ENCODE data around the gene ANTXR1. TPM values are rescaled to one million over a fixed set of nuclear protein-coding genes. Genes with fewer than 3 reads are reported as not detected.
"Not testable (repeated sequence)": the region's sequence is repeated elsewhere in the genome, so short reads cannot be mapped to it uniquely, and the experiment has no call there.

Gene ANTXR1
- total RNA-seq, 1 experiment from 2014 or later, result 33.1 TPM

DNA sequence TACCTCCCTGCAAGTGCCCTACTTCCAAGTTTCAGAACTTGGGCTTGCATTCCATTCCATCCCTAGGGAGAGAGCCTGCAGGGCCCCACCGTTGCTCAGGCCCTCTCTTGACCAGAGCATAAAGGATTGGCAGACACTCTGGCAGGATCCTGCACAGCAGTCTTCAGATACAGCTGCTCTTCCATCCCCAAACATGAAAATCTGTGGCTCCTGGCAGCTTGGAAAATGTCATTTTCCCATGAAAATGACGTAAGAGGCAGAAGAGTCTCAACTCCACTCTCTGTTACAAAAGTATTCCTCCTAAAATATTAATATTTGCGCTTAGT lies 211.5 kb downstream of the ANTXR1 start:
- H3K36me3 Mint-ChIP-seq (ENCODE audit: insufficient read depth, unreplicated experiment), result no peaks in the 10 kb centered on the region
- no peaks in the 10 kb centered on the region for H3K4me1 Mint-ChIP-seq (ENCODE audit: insufficient read depth, unreplicated experiment)
- no peaks in the 10 kb centered on the region for H3K27me3 Mint-ChIP-seq (ENCODE audit: insufficient read depth, unreplicated experiment)
- POLR2A ChIA-PET, result no interaction called here
- BruUV-seq (replicated peaks), result no TSS peak
- DNase-seq (ENCODE audit: unreplicated experiment), result no peak
- no peak overlapping the region for H3K4me3 Mint-ChIP-seq (ENCODE audit: unreplicated experiment)
- intact Hi-C loops (cut with micrococcal nuclease), result no loop called here
- H3K9me3 Mint-ChIP-seq (ENCODE audit: unreplicated experiment), result no peaks in the 10 kb centered on the region
- TF ChIP-seq CTCF (IDR thresholded peaks at IDR 0.05; ENCODE audit: unreplicated experiment), result no peak
- no peak overlapping the region for H3K27ac Mint-ChIP-seq (ENCODE audit: low read depth, unreplicated experiment)
- CTCF ChIA-PET, result no interaction called here

DNA sequence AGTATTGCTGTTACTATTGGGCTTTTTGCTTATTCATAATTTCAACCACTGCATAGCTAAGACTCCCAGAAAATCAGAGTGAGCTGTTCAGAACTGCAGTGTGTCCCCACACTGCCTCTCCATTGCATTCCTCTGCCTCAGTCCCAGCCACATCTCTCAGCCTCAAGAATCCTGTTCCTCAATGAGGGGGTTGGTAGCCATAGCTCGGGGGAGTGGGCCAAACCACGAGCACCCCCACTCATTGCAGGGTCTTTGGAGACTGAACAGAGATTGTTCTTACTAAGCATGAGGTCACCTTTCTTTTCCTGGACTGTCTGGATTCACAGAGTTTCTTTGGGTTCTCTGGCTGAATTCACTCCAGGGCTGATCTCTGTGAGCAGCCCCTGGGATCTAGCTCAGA lies 213.0 kb downstream of the ANTXR1 start:
- Mint-ChIP-seq H3K9me3 (ENCODE audit: unreplicated experiment) (no peaks in the 10 kb centered on the region), H3K4me1 (ENCODE audit: insufficient read depth, unreplicated experiment) (no peaks in the 10 kb centered on the region), H3K36me3 (ENCODE audit: insufficient read depth, unreplicated experiment) (no peaks in the 10 kb centered on the region), H3K4me3 (ENCODE audit: unreplicated experiment) (no peak overlapping the region), H3K27ac (ENCODE audit: low read depth, unreplicated experiment) (no peak overlapping the region), H3K27me3 (ENCODE audit: insufficient read depth, unreplicated experiment) (no peaks in the 10 kb centered on the region)
- TF ChIP-seq CTCF (IDR thresholded peaks at IDR 0.05; ENCODE audit: unreplicated experiment), result no peak
- DNase-seq (ENCODE audit: unreplicated experiment), result no peak
- intact Hi-C loops (cut with micrococcal nuclease), result no loop called here
- no TSS peak for BruUV-seq (replicated peaks)
- ChIA-PET POLR2A (no interaction called here), CTCF (no interaction called here)

GRCh38 chr2:69226903-69227302 lies 213.9 kb downstream of the ANTXR1 start:
- CTCF ChIA-PET, result no interaction called here
- BruUV-seq (replicated peaks), result no TSS peak
- no peaks in the 10 kb centered on the region for H3K27me3 Mint-ChIP-seq (ENCODE audit: insufficient read depth, unreplicated experiment)

GRCh38 chr2:69227716-69228115 lies 214.7 kb downstream of the ANTXR1 start:
- H3K27me3 Mint-ChIP-seq (ENCODE audit: insufficient read depth, unreplicated experiment), result no peaks in the 10 kb centered on the region
- ChIA-PET POLR2A (no interaction called here), CTCF (no interaction called here)
- intact Hi-C loops (cut with micrococcal nuclease), result no loop called here
- BruUV-seq (replicated peaks), result no TSS peak
- DNase-seq (ENCODE audit: unreplicated experiment), result peak; percentile 4
- no peaks in the 10 kb centered on the region for H3K4me1 Mint-ChIP-seq (ENCODE audit: insufficient read depth, unreplicated experiment)
- H3K4me3 Mint-ChIP-seq (ENCODE audit: unreplicated experiment), result no peak overlapping the region
- TF ChIP-seq CTCF (IDR thresholded peaks at IDR 0.05; ENCODE audit: unreplicated experiment), result no peak
- no peaks in the 10 kb centered on the region for H3K9me3 Mint-ChIP-seq (ENCODE audit: unreplicated experiment)
- no peaks in the 10 kb centered on the region for H3K36me3 Mint-ChIP-seq (ENCODE audit: insufficient read depth, unreplicated experiment)
- no peak overlapping the region for H3K27ac Mint-ChIP-seq (ENCODE audit: low read depth, unreplicated experiment)

More at GRCh38 chr2:69226903-69227302, 213.9 kb downstream of the ANTXR1 start:
- intact Hi-C loops (cut with micrococcal nuclease), result no loop called here
- TF ChIP-seq CTCF (IDR thresholded peaks at IDR 0.05; ENCODE audit: unreplicated experiment), result no peak
- no peaks in the 10 kb centered on the region for H3K4me1 Mint-ChIP-seq (ENCODE audit: insufficient read depth, unreplicated experiment)
- no peaks in the 10 kb centered on the region for H3K9me3 Mint-ChIP-seq (ENCODE audit: unreplicated experiment)
- POLR2A ChIA-PET, result interaction anchor here (1.0 kb wide), 1 partner anchor 14 kb away, joined by 3 read pairs; no protein-coding TSS in a partner anchor
- DNase-seq (ENCODE audit: unreplicated experiment), result no peak
- H3K27ac Mint-ChIP-seq (ENCODE audit: low read depth, unreplicated experiment), result no peak overlapping the region
- no peaks in the 10 kb centered on the region for H3K36me3 Mint-ChIP-seq (ENCODE audit: insufficient read depth, unreplicated experiment)
- H3K4me3 Mint-ChIP-seq (ENCODE audit: unreplicated experiment), result no peak overlapping the region

GRCh38 chr2:69230946-69231345 lies 218.0 kb downstream of the ANTXR1 start:
- POLR2A ChIA-PET; H3K4me1 Mint-ChIP-seq (ENCODE audit: insufficient read depth, unreplicated experiment); H3K27ac Mint-ChIP-seq (ENCODE audit: low read depth, unreplicated experiment); DNase-seq (ENCODE audit: unreplicated experiment); H3K36me3 Mint-ChIP-seq (ENCODE audit: insufficient read depth, unreplicated experiment); H3K27me3 Mint-ChIP-seq (ENCODE audit: insufficient read depth, unreplicated experiment); intact Hi-C loops (cut with micrococcal nuclease); BruUV-seq (replicated peaks); H3K4me3 Mint-ChIP-seq (ENCODE audit: unreplicated experiment); H3K9me3 Mint-ChIP-seq (ENCODE audit: unreplicated experiment): not testable (repeated sequence)
- CTCF ChIA-PET, result interaction anchor here (0.6 kb wide), 1 partner anchor 11 kb away, joined by 4 read pairs; no protein-coding TSS in a partner anchor
